Body of pancreas (tissue), 4 donors: ENCODE measurements around the gene ABCD3.

ENCODE experiments used
- POLR2A ChIP-seq, 3 donors: fragments of 450-650 bp; IDR thresholded peaks; one replicate each; pipeline ENCODE4 v1.6.1; 2016; ENCODE audit warnings: antibody characterized with exemption in 3 of 3, mild to moderate bottlenecking in 2 of 3
- TF ChIP-seq, protein P1 (sequence below), 7 experiments: fragments of 450-650 bp in 4 of 7; fragments of 200-600 bp in 3 of 7; sonication (generic) in 3 of 7; IDR thresholded peaks; one replicate each; pipeline ENCODE4 v1.5.1; 2016 to 2019; ENCODE audit warnings: antibody characterized with exemption in 7 of 7

DNA sequence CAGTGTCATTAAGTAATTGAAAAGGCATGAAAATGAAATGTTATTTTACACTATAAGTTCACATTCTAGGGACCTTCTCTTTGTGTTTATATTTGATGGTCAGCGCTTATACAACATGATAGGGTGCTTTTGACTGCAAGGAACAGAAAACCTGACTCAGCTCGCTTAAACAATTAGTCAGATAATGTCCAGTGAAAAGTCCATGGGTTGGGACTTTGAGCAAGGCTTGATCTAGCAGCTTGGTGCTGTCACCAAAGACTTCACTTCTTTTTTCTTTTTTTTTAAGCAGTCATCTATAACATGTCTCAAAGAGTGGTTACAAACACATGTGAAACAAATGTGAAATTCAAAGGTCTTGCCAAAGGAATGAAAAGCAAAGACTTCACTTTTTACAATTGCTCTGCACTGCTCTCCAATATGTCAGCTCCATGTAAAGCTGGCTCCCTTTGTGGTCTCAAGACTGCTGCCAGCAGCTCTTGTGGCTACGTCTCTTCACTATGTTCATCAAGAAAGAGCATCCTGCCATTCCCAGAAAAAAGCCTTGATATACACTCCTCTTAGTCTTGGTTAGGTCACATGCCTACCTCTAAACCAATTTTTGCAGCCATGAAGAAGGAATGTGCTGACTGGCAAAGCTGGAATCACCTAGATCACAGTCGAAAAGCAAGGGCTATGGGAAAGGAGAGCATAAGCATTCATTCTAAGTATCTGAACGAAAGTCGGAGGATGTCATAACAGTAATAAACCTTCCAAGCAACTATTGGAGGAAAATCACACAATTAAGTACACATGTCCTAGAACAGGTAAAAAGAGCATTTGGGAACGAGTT, 108.2 kb downstream of the ABCD3 start:
- TF ChIP-seq, protein P1, sequence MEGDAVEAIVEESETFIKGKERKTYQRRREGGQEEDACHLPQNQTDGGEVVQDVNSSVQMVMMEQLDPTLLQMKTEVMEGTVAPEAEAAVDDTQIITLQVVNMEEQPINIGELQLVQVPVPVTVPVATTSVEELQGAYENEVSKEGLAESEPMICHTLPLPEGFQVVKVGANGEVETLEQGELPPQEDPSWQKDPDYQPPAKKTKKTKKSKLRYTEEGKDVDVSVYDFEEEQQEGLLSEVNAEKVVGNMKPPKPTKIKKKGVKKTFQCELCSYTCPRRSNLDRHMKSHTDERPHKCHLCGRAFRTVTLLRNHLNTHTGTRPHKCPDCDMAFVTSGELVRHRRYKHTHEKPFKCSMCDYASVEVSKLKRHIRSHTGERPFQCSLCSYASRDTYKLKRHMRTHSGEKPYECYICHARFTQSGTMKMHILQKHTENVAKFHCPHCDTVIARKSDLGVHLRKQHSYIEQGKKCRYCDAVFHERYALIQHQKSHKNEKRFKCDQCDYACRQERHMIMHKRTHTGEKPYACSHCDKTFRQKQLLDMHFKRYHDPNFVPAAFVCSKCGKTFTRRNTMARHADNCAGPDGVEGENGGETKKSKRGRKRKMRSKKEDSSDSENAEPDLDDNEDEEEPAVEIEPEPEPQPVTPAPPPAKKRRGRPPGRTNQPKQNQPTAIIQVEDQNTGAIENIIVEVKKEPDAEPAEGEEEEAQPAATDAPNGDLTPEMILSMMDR (IDR thresholded peaks at IDR 0.05): no peak
- no peak for TF ChIP-seq POLR2A (IDR thresholded peaks at IDR 0.05)
